ENCODE measurements around the gene ATOH8. TPM values are rescaled to one million over a fixed set of nuclear protein-coding genes. Genes with fewer than 3 reads are reported as not detected.

Gene ATOH8
- total RNA-seq, 2 donors from 2014 or later: 40.1 to 49.8 TPM

GRCh38 chr2:85744055-85744454 is 9.7 kb upstream of the ATOH8 start:
- H3K36me3 ChIP-seq: no peaks in the 10 kb centered on the region
- peaks cover 30% of the 10 kb centered on the region for H3K4me1 ChIP-seq (replicated peaks)
- TF ChIP-seq CTCF (IDR thresholded peaks at IDR 0.05) (no peak), POLR2A (IDR thresholded peaks at IDR 0.05) (no peak), POLR2AphosphoS5 (IDR thresholded peaks at IDR 0.05) (no peak)
- DNase-seq (ENCODE audit: low spot score): no peak
- intact Hi-C loops (cut with DNase I): no loop called here
- H3K9me3 ChIP-seq: no peaks in the 10 kb centered on the region
- WGBS: 56% methylated on average over 4 of the region's 4 CpGs
- no peaks in the 10 kb centered on the region for H3K27me3 ChIP-seq (replicated peaks; ENCODE audit: insufficient read depth)
- no peak overlapping the region for H3K4me3 ChIP-seq
- H3K27ac ChIP-seq: peak overlapping the region; percentile 86 to 91

- WGBS: 34% methylated on average over 10 of the region's 10 CpGs
Measured at GRCh38 chr2:85744741-85745601, 8.8 kb upstream of the ATOH8 start.

GRCh38 chr2:85745619-85746018 is 8.2 kb upstream of the ATOH8 start:
- Histone ChIP-seq H3K27ac (peak overlapping the region; percentile 86 to 91), H3K4me3 (no peak overlapping the region), H3K9me3 (no peaks in the 10 kb centered on the region), H3K36me3 (no peaks in the 10 kb centered on the region), H3K27me3 (replicated peaks; ENCODE audit: insufficient read depth) (no peaks in the 10 kb centered on the region), H3K4me1 (replicated peaks) (peaks cover 25% of the 10 kb centered on the region)
- no peak for DNase-seq (ENCODE audit: low spot score)
- 53% methylated on average over 8 of the region's 8 CpGs for WGBS
- TF ChIP-seq POLR2AphosphoS5 (IDR thresholded peaks at IDR 0.05): no peak
- no peak for TF ChIP-seq POLR2A (IDR thresholded peaks at IDR 0.05)
- no peak for TF ChIP-seq CTCF (IDR thresholded peaks at IDR 0.05)
- intact Hi-C loops (cut with DNase I): no loop called here

More at GRCh38 chr2:85744741-85745601, 8.8 kb upstream of the ATOH8 start:
- no peaks in the 10 kb centered on the region for H3K9me3 ChIP-seq
- no peaks in the 10 kb centered on the region for H3K36me3 ChIP-seq
- peaks cover 29% of the 10 kb centered on the region for H3K4me1 ChIP-seq (replicated peaks)
- intact Hi-C loops (cut with DNase I): no loop called here
- TF ChIP-seq POLR2AphosphoS5 (IDR thresholded peaks at IDR 0.05): peak; percentile 75
- no peak for TF ChIP-seq POLR2A (IDR thresholded peaks at IDR 0.05)
- no peak for TF ChIP-seq CTCF (IDR thresholded peaks at IDR 0.05)
- DNase-seq (ENCODE audit: low spot score): no peak
- no peak overlapping the region for H3K4me3 ChIP-seq
- peak overlapping the region; percentile 86 to 91 for H3K27ac ChIP-seq
- no peaks in the 10 kb centered on the region for H3K27me3 ChIP-seq (replicated peaks; ENCODE audit: insufficient read depth)

- no peaks in the 10 kb centered on the region for H3K36me3 ChIP-seq
- H3K27ac ChIP-seq: peak overlapping the region in 1 of 2 donors; percentile 91
- no peaks in the 10 kb centered on the region for H3K9me3 ChIP-seq
- DNase-seq (ENCODE audit: low spot score): no peak
- H3K4me1 ChIP-seq (replicated peaks): peaks cover 23% of the 10 kb centered on the region
- no peak overlapping the region for H3K4me3 ChIP-seq
- H3K27me3 ChIP-seq (replicated peaks; ENCODE audit: insufficient read depth): no peaks in the 10 kb centered on the region
- intact Hi-C loops (cut with DNase I): no loop called here
- no peak for TF ChIP-seq POLR2AphosphoS5 (IDR thresholded peaks at IDR 0.05)
- TF ChIP-seq CTCF (IDR thresholded peaks at IDR 0.05): no peak
- no peak for TF ChIP-seq POLR2A (IDR thresholded peaks at IDR 0.05)
- WGBS: 80% methylated on average over 8 of the region's 8 CpGs
Measured at GRCh38 chr2:85746321-85747004, 7.3 kb upstream of the ATOH8 start.

All from prostate gland (tissue), 2 donors.